Adrenal gland (tissue), 5 donors: ENCODE results near the gene MAP4K3.

ENCODE experiments used
- CTCF ChIP-seq, 6 experiments: fragments of 450-650 bp in 4 of 6; fragments of 200-600 bp in 2 of 6; sonication (generic) in 1 of 6; IDR thresholded peaks; 1 replicate in 5 of 6; 2 replicates in 1 of 6; pipeline versions ENCODE4 v1.5.1 to v1.8.0; 2016 to 2021; ENCODE audit warnings: antibody characterized with exemption in 6 of 6, mild to moderate bottlenecking in 2 of 6, moderate library complexity in 1 of 6
- POLR2A ChIP-seq, 2 donors: fragments of 450-650 bp; IDR thresholded peaks; one replicate each; pipeline ENCODE4 v1.6.1; 2017; ENCODE audit warnings: antibody characterized with exemption in 2 of 2, mild to moderate bottlenecking in 2 of 2, moderate library complexity in 1 of 2
- donor health status: DM: no; HTN: no; CAD: no.

GRCh38 chr2:39283561-39283960 lies 153.5 kb downstream of the MAP4K3 start:
- TF ChIP-seq CTCF (IDR thresholded peaks at IDR 0.05) (no peak), POLR2A (IDR thresholded peaks at IDR 0.05) (no peak)
